ENCODE data around the gene UBE2E1.

DNA sequence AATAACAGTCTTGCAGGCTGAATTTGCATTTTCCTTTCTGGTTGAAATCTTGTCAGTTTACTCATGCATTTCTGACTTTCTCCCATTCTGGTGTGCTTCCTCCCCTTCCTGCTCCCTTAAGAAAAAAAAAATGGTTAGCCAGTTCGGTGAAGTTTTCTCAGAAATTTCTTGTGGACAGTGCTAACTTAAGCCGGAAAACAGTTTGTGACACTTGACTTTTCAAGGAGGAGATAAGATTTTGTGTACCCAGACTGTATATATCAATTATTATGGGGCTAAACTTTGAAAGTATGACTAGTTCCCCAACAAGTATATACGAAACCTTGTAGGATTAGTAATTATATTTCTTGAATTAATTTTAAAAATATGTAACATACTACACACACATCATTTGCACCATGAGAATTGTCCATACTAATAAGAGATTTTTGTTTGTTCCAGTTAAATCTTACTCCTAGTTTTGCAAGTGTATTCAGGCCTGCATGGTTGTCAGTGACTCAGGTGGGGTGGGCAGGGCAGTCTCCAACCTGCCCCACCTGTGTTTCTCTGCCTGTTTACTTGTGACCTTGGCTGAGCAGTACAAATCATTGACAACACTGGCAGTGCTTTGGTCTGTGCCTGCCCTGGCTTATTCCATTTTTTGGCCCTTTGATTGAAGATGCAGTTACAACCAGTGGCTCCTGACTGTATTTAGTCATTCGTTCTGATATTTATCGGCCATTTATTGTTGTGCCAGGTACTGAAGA, 19.1 kb downstream of the UBE2E1 start:
- no peak for TF ChIP-seq POLR2A (IDR thresholded peaks at IDR 0.05)
- no peak for TF ChIP-seq CTCF (IDR thresholded peaks at IDR 0.05)

All from suprapubic skin (tissue), 3 donors.